HEK293 (cell line): ENCODE measurements around the gene SH3TC1.

Source experiments
- CTCF ChIP-seq: fragments of 450-650 bp; formaldehyde crosslinking; IDR thresholded peaks from 2 replicates; pipeline ENCODE4 v1.5.1; 2016; ENCODE audit warnings: missing biosample characterization, missing genetic modification characterization
- PATZ1 ChIP-seq: fragments of 450-650 bp; formaldehyde crosslinking; IDR thresholded peaks from 2 replicates; pipeline ENCODE4 v1.5.1; 2016; ENCODE audit warnings: missing biosample characterization, missing genetic modification characterization
- YY1 ChIP-seq: fragments of 450-650 bp; formaldehyde crosslinking; IDR thresholded peaks from 2 replicates; pipeline ENCODE4 v1.5.1; 2018; ENCODE audit warnings: missing biosample characterization, missing genetic modification characterization
- ZBTB11 ChIP-seq: fragments of 450-650 bp; formaldehyde crosslinking; conservative IDR thresholded peaks from 2 replicates; pipeline ENCODE4 v1.5.1; 2016; ENCODE audit warnings: low read depth, missing biosample characterization, missing genetic modification characterization
- ZBTB17 ChIP-seq: fragments of 450-650 bp; formaldehyde crosslinking; IDR thresholded peaks from 2 replicates; pipeline ENCODE4 v1.5.1; 2016; ENCODE audit warnings: missing biosample characterization, missing genetic modification characterization
- ZBTB21 ChIP-seq: fragments of 450-650 bp; formaldehyde crosslinking; IDR thresholded peaks from 2 replicates; pipeline ENCODE4 v1.5.1; 2017; ENCODE audit warnings: missing biosample characterization, missing genetic modification characterization
- ZIC2 ChIP-seq: fragments of 450-650 bp; formaldehyde crosslinking; IDR thresholded peaks from 2 replicates; pipeline ENCODE4 v1.5.1; 2016; ENCODE audit warnings: missing biosample characterization, missing genetic modification characterization
- ZNF114 ChIP-seq: fragments of 450-650 bp; formaldehyde crosslinking; IDR thresholded peaks from 2 replicates; pipeline ENCODE4 v1.5.0; 2017; ENCODE audit warnings: missing biosample characterization, missing genetic modification characterization
- ZNF121 ChIP-seq: fragments of 450-650 bp; formaldehyde crosslinking; IDR thresholded peaks from 2 replicates; pipeline ENCODE4 v1.5.1; 2016; ENCODE audit warnings: missing biosample characterization, missing genetic modification characterization
- ZNF16 ChIP-seq: fragments of 450-650 bp; formaldehyde crosslinking; IDR thresholded peaks from 2 replicates; pipeline ENCODE4 v1.5.1; 2016; ENCODE audit warnings: low read depth, missing biosample characterization, missing genetic modification characterization
- ZNF184 ChIP-seq: fragments of 450-650 bp; IDR thresholded peaks from 2 replicates; pipeline ENCODE4 v1.5.1; 2018; ENCODE audit warnings: missing biosample characterization, mild to moderate bottlenecking, missing genetic modification characterization
- ZNF629 ChIP-seq: fragments of 450-650 bp; formaldehyde crosslinking; IDR thresholded peaks from 2 replicates; pipeline ENCODE4 v1.5.1; 2017; ENCODE audit warnings: missing biosample characterization, missing genetic modification characterization
- ZNF654 ChIP-seq: fragments of 450-650 bp; formaldehyde crosslinking; IDR thresholded peaks from 2 replicates; pipeline ENCODE4 v1.5.1; 2016; ENCODE audit warnings: low read depth, missing biosample characterization, missing genetic modification characterization
- ZNF785 ChIP-seq: fragments of 450-650 bp; formaldehyde crosslinking; IDR thresholded peaks from 2 replicates; pipeline ENCODE4 v1.5.1; 2016; ENCODE audit warnings: missing biosample characterization, missing genetic modification characterization

GRCh38 chr4:8204576-8205227, 5.6 kb downstream of the SH3TC1 start:
- TF ChIP-seq ZBTB11 (tag by site-specific recombination) (no peak), ZBTB17 (tag by site-specific recombination) (no peak), CTCF (tag by site-specific recombination) (no peak), ZNF16 (tag by site-specific recombination) (no peak), ZIC2 (no peak), ZNF121 (tag by site-specific recombination) (no peak), ZNF629 (tag by site-specific recombination) (no peak), ZNF114 (tag by site-specific recombination) (no peak), ZNF785 (tag by site-specific recombination) (no peak), PATZ1 (tag by site-specific recombination) (no peak), YY1 (tag by site-specific recombination) (no peak), ZNF654 (tag by site-specific recombination) (no peak), ZNF184 (tag by site-specific recombination) (no peak), ZBTB21 (tag by site-specific recombination) (no peak)
